ENCODE data around the gene VPS9D1. TPM values are rescaled to one million over a fixed set of nuclear protein-coding genes. Genes with fewer than 3 reads are reported as not detected.

VPS9D1 gene
- total RNA-seq, 1 experiment from 2014 or later = 26.7 TPM

DNA sequence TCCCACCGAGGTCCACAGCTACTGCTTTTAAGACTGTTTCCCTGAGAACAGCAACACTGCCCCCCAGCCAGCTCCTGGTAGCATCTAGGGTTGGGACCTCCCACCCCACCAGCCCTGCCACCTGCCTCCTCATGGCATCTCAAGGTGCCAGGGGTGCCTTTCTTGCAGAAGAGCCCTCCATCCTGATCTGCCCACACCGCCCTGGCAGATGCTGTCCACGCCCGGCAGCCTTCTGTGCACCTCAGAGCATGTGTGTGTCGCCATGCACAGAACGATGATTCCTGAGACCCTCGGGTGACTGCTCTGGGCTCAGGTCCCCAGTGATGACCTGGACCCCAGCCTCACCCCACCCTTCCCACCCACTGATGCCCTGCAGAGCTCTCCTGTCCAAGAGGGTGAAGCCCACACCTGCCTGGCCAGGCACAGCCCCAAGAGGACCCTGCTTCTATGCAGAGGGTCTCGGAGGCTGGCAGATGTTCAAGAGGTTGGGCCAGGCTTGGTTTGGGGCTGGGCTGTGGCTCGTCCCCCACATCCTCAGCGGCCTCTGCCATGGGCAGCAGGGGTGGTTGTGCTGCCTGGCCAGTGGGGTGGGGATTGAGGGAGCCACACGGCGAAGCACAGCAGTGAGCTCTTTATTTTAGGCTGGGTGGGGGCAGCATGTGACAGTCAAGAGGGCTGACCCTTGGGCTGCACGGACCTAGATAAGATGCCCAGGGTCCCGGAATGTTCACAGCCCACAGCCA, 14.0 kb downstream of the VPS9D1 start:
- no TSS peak for BruUV-seq (replicated peaks)
- CTCF ChIA-PET = interaction anchor here (0.6 to 1.4 kb wide), 14 partner anchors 8 to 154 kb away, joined by 3 to 9 read pairs (median 4); partner anchors contain the start of genes CDK10 and FANCA
- intact Hi-C loops (cut with micrococcal nuclease; ENCODE audit: unreplicated experiment) = no loop called here

GRCh38 chr16:89705006-89705405, 15.7 kb downstream of the VPS9D1 start:
- H3K36me3 Mint-ChIP-seq (ENCODE audit: insufficient read depth, unreplicated experiment) = peaks cover 60% of the 10 kb centered on the region
- intact Hi-C loops (cut with micrococcal nuclease; ENCODE audit: unreplicated experiment) = no loop called here
- no TSS peak for BruUV-seq (replicated peaks)
- no peaks in the 10 kb centered on the region for H3K4me1 Mint-ChIP-seq (ENCODE audit: low read depth, unreplicated experiment)
- no peaks in the 10 kb centered on the region for H3K27me3 Mint-ChIP-seq (ENCODE audit: unreplicated experiment)
- no peak overlapping the region for H3K4me3 Mint-ChIP-seq (ENCODE audit: low read depth, unreplicated experiment)
- TF ChIP-seq CTCF (IDR thresholded peaks at IDR 0.05; ENCODE audit: unreplicated experiment) = no peak
- H3K27ac Mint-ChIP-seq (ENCODE audit: unreplicated experiment) = no peak overlapping the region
- CTCF ChIA-PET = no interaction called here
- no peak for DNase-seq
- H3K9me3 Mint-ChIP-seq (ENCODE audit: low read depth, unreplicated experiment) = no peaks in the 10 kb centered on the region

More for the DNA sequence above, 14.0 kb downstream of the VPS9D1 start:
- Mint-ChIP-seq H3K36me3 (ENCODE audit: insufficient read depth, unreplicated experiment) (peaks cover 59% of the 10 kb centered on the region), H3K27ac (ENCODE audit: unreplicated experiment) (no peak overlapping the region), H3K27me3 (ENCODE audit: unreplicated experiment) (no peaks in the 10 kb centered on the region), H3K4me1 (ENCODE audit: low read depth, unreplicated experiment) (no peaks in the 10 kb centered on the region), H3K9me3 (ENCODE audit: low read depth, unreplicated experiment) (no peaks in the 10 kb centered on the region), H3K4me3 (ENCODE audit: low read depth, unreplicated experiment) (no peak overlapping the region)
- no peak for DNase-seq
- no peak for TF ChIP-seq CTCF (IDR thresholded peaks at IDR 0.05; ENCODE audit: unreplicated experiment)

- no peak for DNase-seq
- Mint-ChIP-seq H3K27ac (ENCODE audit: unreplicated experiment) (no peak overlapping the region), H3K36me3 (ENCODE audit: insufficient read depth, unreplicated experiment) (peaks cover 59% of the 10 kb centered on the region), H3K4me1 (ENCODE audit: low read depth, unreplicated experiment) (no peaks in the 10 kb centered on the region), H3K4me3 (ENCODE audit: low read depth, unreplicated experiment) (no peak overlapping the region), H3K9me3 (ENCODE audit: low read depth, unreplicated experiment) (no peaks in the 10 kb centered on the region), H3K27me3 (ENCODE audit: unreplicated experiment) (no peaks in the 10 kb centered on the region)
- intact Hi-C loops (cut with micrococcal nuclease; ENCODE audit: unreplicated experiment) = no loop called here
- BruUV-seq (replicated peaks) = no TSS peak
- CTCF ChIA-PET = no interaction called here
- no peak for TF ChIP-seq CTCF (IDR thresholded peaks at IDR 0.05; ENCODE audit: unreplicated experiment)
Observed at GRCh38 chr16:89704281-89704680, 16.4 kb downstream of the VPS9D1 start.

GRCh38 chr16:89701425-89702406, 19.0 kb downstream of the VPS9D1 start, which contains the start of gene SPATA2L:
SPATA2L (minus strand) TSS chr16:89701705; CDS start chr16:89701232, 473 bp downstream.
- Mint-ChIP-seq H3K4me1 (ENCODE audit: low read depth, unreplicated experiment) (no peaks in the 10 kb centered on the region), H3K9me3 (ENCODE audit: low read depth, unreplicated experiment) (no peaks in the 10 kb centered on the region), H3K4me3 (ENCODE audit: low read depth, unreplicated experiment) (peak within 1 kb of the TSS; percentile 87), H3K36me3 (ENCODE audit: insufficient read depth, unreplicated experiment) (peaks cover 78% of the 10 kb centered on the region), H3K27ac (ENCODE audit: unreplicated experiment) (peak within 1 kb of the TSS; percentile 93), H3K27me3 (ENCODE audit: unreplicated experiment) (no peaks in the 10 kb centered on the region)
- DNase-seq = peak; percentile 99
- no TSS peak for BruUV-seq (replicated peaks)
- intact Hi-C loops (cut with micrococcal nuclease; ENCODE audit: unreplicated experiment) = no loop called here
- CTCF ChIA-PET = interaction anchor here (0.5 to 2.4 kb wide), 8 partner anchors 8 to 1343 kb away, joined by 3 to 17 read pairs (median 4); partner anchors contain the start of gene CDK10
- TF ChIP-seq CTCF (IDR thresholded peaks at IDR 0.05; ENCODE audit: unreplicated experiment) = no peak

Data from Calu3 (cell line).